GM08714 (cell line): ENCODE measurements around the gene PADI4.
"Not testable (repeated sequence)": the region's sequence is repeated elsewhere in the genome, so short reads cannot be mapped to it uniquely, and the experiment has no call there.

Experiments
- H3K4me3 ChIP-seq: fragments of 200-500 bp; sonication (Bioruptor generic); 2 replicates; pipeline ENCODE4 v1.5.1; 2014; ENCODE audit warnings: mild to moderate bottlenecking, low read length, inconsistent platforms
- ZNF274 ChIP-seq: IDR thresholded peaks from 2 replicates; pipeline ENCODE4 v1.6.1; 2012; ENCODE audit warnings: mild to moderate bottlenecking, low read depth, low read length

The PADI4 gene

DNA sequence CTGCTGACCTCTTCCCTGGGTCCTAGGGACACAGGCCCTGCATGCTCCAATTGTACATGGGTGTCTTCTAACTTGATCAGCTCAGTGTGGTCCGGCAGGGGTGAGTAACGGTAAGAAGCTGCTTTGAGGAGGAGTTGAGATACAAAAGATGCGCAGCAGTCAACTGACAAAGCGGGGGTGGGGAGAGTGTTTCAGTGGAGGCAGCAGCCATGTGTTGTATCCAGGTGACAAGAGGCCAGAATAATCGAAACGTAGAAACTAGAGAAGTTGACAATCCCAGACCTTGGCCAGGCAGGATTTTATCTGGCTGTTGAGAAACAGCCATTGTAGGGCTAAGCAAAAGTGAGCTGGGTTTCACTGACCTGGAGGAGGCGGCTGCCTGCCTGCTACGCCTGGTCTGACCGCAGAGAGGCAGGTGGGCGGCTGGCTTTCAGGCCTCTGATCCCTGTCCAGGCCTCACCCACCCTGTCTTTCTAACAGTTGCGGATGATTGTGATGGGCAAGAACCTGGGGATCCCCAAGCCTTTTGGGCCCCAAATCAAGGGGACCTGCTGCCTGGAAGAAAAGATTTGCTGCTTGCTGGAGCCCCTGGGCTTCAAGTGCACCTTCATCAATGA lies 92.8 kb downstream of the PADI4 start:
- H3K4me3 ChIP-seq = no peak overlapping the region
- TF ChIP-seq ZNF274 = no peak

DNA sequence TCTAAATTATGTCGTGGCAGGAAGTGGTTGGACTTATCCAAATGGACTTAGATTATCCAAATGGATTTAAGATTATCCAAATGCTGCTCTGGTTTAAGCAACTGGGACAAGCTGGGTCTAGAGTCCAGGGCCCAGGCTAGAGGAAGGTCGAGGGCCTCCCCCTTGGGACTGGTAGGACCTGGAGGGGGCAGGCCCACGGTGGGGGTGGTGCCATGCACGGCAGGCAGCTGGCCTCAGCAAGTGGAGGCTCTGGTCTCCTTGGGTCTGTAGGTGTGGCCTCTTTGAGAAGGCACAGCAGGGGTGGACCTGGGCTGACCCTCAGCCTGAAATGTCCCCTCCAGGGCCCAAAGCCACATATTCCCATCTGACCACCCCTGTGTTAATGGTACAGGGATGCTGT lies 93.8 kb downstream of the PADI4 start:
- no peak for TF ChIP-seq ZNF274
- no peak overlapping the region for H3K4me3 ChIP-seq

DNA sequence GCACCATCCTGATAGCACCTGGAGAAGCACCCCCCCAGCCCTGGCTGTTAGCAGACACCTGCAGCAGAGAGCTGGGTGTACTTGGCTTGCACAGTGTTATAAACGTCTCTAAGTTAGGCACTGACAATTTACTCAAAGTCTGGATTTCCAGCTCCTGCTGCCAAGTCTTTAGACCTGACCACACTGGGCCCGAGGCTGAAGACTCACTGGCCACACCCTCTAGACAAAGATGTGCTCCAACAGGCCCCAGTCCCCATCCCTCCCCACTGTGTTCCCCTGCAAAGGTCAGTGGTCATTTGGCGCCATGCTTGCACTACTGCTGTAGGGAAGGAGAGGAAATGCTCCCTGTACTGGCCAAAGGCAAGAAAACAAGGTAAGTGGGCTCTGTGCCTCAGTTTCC lies 95.1 kb downstream of the PADI4 start:
- TF ChIP-seq ZNF274 = no peak

DNA sequence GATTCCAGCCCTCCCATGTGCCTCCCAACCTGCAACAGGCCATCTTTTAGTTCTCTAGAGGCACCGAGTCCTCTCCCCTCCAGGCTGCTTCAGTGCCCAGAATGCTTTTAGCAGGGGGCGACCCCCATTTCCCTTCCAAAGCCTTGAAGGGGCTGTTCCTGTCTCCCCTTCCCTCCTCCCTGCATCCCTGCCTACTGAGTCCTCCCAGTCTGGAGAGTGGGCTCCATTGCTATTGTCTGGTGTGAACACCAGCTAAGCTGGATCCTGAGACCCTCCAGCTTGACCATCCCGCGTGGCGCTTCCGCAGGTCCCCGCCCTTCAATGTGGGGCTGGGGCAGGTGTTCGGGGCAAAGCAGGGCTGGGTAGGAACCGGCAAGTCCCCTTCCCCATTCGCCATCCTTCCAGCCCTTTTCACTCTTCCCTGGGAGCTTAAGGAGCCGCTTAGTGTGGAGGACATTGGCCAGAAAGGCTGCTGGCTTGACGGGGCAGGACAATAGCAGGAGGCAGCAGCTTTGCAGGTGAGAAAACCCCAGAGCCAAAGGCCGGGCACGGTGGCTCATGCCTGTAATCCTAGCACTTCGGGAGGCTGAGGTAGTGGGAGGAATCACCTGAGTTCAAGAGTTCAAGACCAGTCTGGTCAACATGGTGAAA lies 96.2 kb downstream of the PADI4 start:
- no peak for TF ChIP-seq ZNF274
- H3K4me3 ChIP-seq = no peak overlapping the region

More for the DNA sequence above, 95.1 kb downstream of the PADI4 start:
- no peak overlapping the region for H3K4me3 ChIP-seq

DNA sequence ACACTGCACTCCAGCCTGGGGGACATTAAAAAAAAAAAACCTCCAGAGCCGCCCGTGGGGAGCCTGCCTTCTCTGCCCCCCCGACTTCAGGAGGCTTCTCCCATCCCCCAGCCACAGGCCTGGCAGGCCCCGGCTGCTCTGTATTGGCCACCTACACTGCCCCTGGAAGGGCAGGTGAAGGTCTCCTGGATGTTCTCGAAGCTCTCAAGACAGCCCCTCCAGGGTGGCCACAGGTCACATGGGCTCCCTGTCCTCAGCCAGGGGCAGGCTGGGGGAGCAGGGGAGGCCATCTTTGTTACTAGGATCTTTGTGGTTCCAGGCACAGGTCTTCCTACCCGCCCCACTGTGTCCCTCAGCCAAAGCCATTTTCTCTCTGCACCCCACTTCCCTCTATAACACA lies 96.8 kb downstream of the PADI4 start:
- TF ChIP-seq ZNF274 = no peak
- no peak overlapping the region for H3K4me3 ChIP-seq

DNA sequence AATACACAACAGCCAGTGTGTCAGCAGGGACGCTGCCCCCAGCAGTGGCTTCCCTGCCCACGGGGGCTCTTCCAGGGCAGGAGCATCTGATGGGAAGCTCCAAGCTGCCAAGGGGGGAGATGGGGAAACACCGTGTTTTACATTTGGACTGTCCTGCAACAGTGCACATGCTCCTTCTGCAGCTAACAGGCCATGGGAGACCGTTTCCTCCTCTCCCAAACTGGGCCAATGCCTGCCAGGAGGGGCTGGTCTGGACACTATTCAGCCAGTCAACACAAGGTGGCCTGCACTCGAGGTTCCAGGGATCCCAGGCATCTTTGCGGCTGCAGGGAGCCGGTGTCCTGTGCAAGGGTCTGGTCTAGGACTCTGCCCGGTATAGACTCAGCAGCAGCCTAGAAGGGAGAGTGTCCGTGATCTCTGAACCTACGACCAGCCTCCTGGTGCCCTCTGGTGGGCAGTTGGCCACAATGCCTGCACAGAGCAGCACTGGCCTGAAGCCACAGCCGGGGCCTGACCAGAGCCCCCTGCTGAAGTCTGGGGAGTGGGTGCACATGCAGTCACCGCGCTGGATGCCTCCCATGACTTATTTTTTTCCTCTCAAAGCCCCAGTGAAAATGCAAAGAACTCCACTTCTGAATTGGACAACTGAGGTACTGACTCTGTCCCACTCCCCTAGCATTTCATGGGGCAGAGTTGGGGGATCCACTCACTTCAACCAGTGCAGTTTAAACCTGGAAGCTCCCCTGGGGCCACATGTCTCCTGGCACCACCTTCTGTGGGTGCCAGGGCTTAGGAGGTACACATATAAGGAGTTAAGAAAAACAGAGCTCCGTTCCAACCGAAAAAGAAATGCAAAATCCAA lies 98.1 kb downstream of the PADI4 start:
- H3K4me3 ChIP-seq = no peak overlapping the region
- no peak for TF ChIP-seq ZNF274

DNA sequence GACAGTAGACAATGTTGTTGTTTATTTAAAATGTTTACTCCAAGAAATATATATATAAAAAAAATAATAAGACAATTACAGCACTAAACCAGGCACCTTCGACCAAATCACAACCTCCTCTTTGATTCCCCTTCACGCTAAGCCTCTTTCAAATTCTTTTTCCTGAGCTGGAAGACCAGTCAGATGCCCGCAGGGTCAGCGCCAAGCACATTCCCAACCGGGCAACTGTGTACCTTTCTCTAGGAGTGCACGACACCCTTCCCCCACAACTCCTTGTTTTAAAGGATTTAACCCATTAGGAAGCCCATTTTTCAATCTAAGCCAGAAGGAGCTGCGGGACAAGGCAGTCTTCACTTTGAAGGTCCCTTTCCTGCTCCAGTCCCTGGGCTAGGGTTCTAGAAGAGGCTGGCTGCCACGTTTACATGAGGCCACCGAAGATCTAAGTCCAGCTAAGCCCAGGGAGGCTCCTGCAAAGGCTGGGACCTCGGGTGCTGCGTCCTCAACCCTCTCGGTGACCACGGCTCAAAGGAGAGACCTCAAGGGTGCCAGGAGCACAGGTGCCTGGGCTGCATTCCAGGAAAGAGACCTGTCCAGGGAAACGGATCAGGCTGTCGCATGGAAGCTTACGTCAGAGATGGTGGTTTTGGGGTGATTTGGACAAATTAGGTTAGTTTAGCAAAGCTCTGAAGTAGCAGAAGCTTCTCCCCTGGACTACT lies 98.9 kb downstream of the PADI4 start:
- H3K4me3 ChIP-seq = not testable (repeated sequence)

DNA sequence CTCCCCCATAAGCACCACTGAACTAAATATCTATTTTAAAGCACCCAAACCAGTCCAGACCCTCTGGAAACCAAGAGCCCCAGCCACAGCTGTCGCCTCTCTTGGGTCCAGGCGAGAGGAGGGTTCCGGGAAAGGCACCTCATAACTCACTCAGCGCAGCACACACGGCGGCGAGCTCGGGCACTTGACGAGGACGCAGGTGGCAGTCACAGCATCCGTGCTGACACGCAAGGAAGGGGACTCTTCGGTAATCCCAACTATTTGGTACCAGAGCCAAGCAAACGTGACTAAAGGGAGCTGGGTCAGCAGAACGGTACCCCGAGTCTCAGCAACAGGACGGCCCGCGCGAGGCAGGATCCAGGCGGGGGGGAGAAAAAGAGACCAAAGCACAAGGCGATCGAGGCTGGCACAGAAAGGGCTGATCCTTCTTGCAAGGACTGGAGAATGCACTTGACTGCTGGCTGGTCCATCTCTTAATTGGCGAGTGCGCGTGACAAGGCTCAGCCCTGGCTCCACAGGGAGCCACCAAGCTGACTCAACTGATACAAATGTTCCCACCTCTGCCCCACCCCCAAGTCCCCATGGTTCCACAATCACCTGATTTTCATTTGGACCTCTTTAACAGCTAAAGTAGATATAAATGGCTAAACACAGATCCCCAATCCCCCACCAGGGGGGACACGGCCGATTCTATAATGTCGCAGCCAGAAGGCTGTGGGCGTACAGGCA lies 100.0 kb downstream of the PADI4 start:
- not testable (repeated sequence) for H3K4me3 ChIP-seq

DNA sequence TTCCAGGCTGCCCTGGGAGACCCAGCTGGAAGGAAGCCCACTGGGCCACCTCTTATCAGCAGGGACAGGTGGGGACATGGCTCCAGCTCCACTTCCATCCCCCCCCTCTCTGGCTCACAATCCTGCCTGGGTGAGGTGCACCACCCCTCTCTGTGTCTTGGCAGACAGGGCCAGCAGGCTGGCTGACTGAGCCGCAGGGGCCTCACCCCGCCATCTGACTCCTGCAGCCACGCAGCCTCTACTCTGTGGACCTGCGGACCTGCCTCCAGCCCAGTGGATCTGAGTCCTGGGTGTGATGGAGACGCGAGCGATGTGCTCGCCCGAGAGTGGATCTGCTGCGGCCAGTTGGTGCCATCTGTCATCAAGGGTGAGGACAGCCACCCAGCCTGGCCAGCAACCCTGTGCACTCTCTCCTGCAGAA lies 101.4 kb downstream of the PADI4 start:
- H3K4me3 ChIP-seq = no peak overlapping the region
- TF ChIP-seq ZNF274 = no peak

DNA sequence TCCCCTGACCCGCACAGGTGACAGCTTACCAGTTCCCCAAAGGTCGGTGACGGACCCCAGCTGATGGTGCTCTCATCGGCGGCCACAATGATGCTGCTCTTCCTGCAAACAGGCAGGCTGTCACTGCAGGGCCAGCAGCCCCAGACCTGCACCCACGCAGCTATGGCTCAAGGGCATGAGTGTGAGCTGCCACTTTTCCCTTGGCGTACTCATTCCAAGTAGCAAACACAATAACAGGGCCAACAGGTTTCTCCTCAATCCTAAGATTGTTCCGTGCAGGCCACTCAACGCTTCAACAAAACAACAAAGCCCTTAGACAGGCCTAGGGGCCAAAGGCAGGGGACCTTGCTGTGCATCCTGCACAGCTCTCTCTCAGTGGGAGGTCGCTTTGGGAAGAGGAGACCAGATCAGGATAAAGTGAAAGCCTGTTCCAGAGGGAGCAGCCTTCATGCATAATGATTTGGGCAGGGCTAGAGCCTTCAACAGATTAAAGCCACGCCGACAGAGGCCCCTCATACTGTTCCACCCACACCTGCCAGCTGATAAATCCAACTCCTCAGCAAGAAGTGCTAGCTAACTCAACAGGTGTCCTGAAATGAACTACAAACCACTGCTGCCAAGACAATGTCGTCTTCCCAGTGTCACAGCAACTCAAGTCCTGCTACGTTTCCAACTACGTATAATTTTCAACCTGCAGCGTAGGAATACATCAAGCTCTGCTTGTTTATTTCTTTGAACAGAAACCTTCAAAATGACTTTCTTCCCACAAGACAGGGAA lies 104.3 kb downstream of the PADI4 start:
- no peak for TF ChIP-seq ZNF274

More for the DNA sequence above, 104.3 kb downstream of the PADI4 start:
- no peak overlapping the region for H3K4me3 ChIP-seq
